Mesenchymal stem cell (in vitro differentiated cells and primary cell): ENCODE data around the gene MYO15B.

ENCODE experiments used
- DNase-seq: peaks from one replicate; pipeline ENCODE4 v3.0.0-alpha.2; 2013
- H2AFZ ChIP-seq: one replicate; pipeline ENCODE4 v1.6.1; 2013; ENCODE audit warnings: low read depth, mild to moderate bottlenecking, control low read depth, inconsistent platforms, low read length, moderate library complexity
- H2AK5ac ChIP-seq: 2 replicates; pipeline ENCODE4 v1.6.1; 2013; ENCODE audit warnings: low read length, moderate library complexity, mild to moderate bottlenecking, inconsistent platforms; ENCODE audit not compliant: severe bottlenecking
- H2BK120ac ChIP-seq: one replicate; pipeline ENCODE4 v1.6.1; 2013; ENCODE audit warnings: low read depth, mild to moderate bottlenecking, inconsistent platforms, low read length, moderate library complexity
- H2BK12ac ChIP-seq, 2 experiments: one replicate each; pipeline ENCODE4 v1.6.1; 2013; ENCODE audit warnings: inconsistent platforms in 2 of 2, low read length in 2 of 2, mild to moderate bottlenecking in 2 of 2, moderate library complexity in 2 of 2, control low read depth in 1 of 2
- H2BK15ac ChIP-seq: one replicate; pipeline ENCODE4 v1.6.1; 2013; ENCODE audit warnings: mild to moderate bottlenecking, low read depth, inconsistent platforms; ENCODE audit not compliant: poor library complexity, severe bottlenecking
- H2BK5ac ChIP-seq: 2 replicates; pipeline ENCODE4 v1.6.1; 2013; ENCODE audit warnings: low read depth, mild to moderate bottlenecking, low read length, control low read depth, inconsistent platforms; ENCODE audit not compliant: poor library complexity, severe bottlenecking
- H3K14ac ChIP-seq, 2 experiments: one replicate each; pipeline ENCODE4 v1.6.1; 2013; ENCODE audit warnings: inconsistent platforms in 2 of 2, low read length in 2 of 2, control low read depth in 1 of 2, mild to moderate bottlenecking in 1 of 2, moderate library complexity in 1 of 2
- H3K18ac ChIP-seq, 2 experiments: one replicate each; pipeline ENCODE4 v1.6.1; 2013; ENCODE audit warnings: inconsistent platforms in 2 of 2, low read length in 2 of 2, control low read depth in 1 of 2, low read depth in 1 of 2, mild to moderate bottlenecking in 1 of 2
- H3K23ac ChIP-seq, 2 experiments: one replicate each; pipeline ENCODE4 v1.6.1; 2013; ENCODE audit warnings: inconsistent platforms in 2 of 2, low read length in 2 of 2, mild to moderate bottlenecking in 2 of 2, moderate library complexity in 2 of 2, control low read depth in 1 of 2
- H3K27ac ChIP-seq: 2 replicates; pipeline ENCODE4 v1.5.1; 2013; ENCODE audit warnings: mild to moderate bottlenecking, moderate library complexity, low read length, control low read depth, inconsistent platforms; ENCODE audit not compliant: poor library complexity, severe bottlenecking
- H3K27me3 ChIP-seq, 2 experiments: 2 replicates each; pipeline versions ENCODE4 v1.6.1 to v1.7.0; 2013; ENCODE audit warnings: low read length in 2 of 2, mild to moderate bottlenecking in 2 of 2, moderate library complexity in 2 of 2, control low read depth in 1 of 2, inconsistent platforms in 1 of 2; ENCODE audit not compliant: control insufficient read depth in 1 of 2, insufficient read depth in 1 of 2
- H3K36me3 ChIP-seq, 2 experiments: 2 replicates each; pipeline versions ENCODE4 v1.6.1 to v1.7.0; 2013; ENCODE audit warnings: low read length in 2 of 2, control low read depth in 1 of 2, inconsistent platforms in 1 of 2, low read depth in 1 of 2, mild to moderate bottlenecking in 1 of 2; ENCODE audit not compliant: insufficient read depth in 2 of 2, control insufficient read depth in 1 of 2
- H3K4ac ChIP-seq, 2 experiments: one replicate each; pipeline ENCODE4 v1.6.1; 2013; ENCODE audit warnings: inconsistent platforms in 2 of 2, low read length in 2 of 2, mild to moderate bottlenecking in 2 of 2, moderate library complexity in 2 of 2, control low read depth in 1 of 2, low read depth in 1 of 2
- H3K4me1 ChIP-seq: 2 replicates; pipeline ENCODE4 v1.6.1; 2013; ENCODE audit warnings: low read depth, low read length, control low read depth; ENCODE audit not compliant: control insufficient read depth, insufficient read depth
- H3K4me2 ChIP-seq: 2 replicates; pipeline ENCODE4 v1.6.1; 2013; ENCODE audit warnings: low read length, mild to moderate bottlenecking, inconsistent platforms; ENCODE audit not compliant: poor library complexity, severe bottlenecking
- H3K4me3 ChIP-seq, 2 experiments: 2 replicates each; pipeline versions ENCODE4 v1.5.1 to v1.7.0; 2013; ENCODE audit warnings: low read length in 2 of 2, mild to moderate bottlenecking in 2 of 2, control low read depth in 1 of 2, low read depth in 1 of 2; ENCODE audit not compliant: insufficient read depth in 1 of 2
- H3K79me1 ChIP-seq: replicated peaks from 2 replicates; pipeline ENCODE4 v1.6.1; 2013; ENCODE audit warnings: mild to moderate bottlenecking, control low read depth, low read length, inconsistent platforms; ENCODE audit not compliant: poor library complexity, severe bottlenecking
- H3K9ac ChIP-seq: 2 replicates; pipeline ENCODE4 v1.7.0; 2013; ENCODE audit warnings: mild to moderate bottlenecking, low read length, moderate library complexity
- H3K9me3 ChIP-seq: 2 replicates; pipeline ENCODE4 v1.7.0; 2013; ENCODE audit warnings: mild to moderate bottlenecking, low read length; ENCODE audit not compliant: control insufficient read depth
- H4K8ac ChIP-seq: one replicate; pipeline ENCODE4 v1.6.1; 2013; ENCODE audit warnings: inconsistent platforms, mild to moderate bottlenecking, low read length, moderate library complexity
- H4K91ac ChIP-seq: one replicate; pipeline ENCODE4 v1.6.1; 2013; ENCODE audit warnings: mild to moderate bottlenecking, low read length, inconsistent platforms
- WGBS: methylation state at CpG from one replicate; pipeline ENCODE4 v1.1.7; 2013; ENCODE audit warnings: mixed read lengths; 5-methylcytosine and 5-hydroxymethylcytosine counted together

MYO15B gene

DNA sequence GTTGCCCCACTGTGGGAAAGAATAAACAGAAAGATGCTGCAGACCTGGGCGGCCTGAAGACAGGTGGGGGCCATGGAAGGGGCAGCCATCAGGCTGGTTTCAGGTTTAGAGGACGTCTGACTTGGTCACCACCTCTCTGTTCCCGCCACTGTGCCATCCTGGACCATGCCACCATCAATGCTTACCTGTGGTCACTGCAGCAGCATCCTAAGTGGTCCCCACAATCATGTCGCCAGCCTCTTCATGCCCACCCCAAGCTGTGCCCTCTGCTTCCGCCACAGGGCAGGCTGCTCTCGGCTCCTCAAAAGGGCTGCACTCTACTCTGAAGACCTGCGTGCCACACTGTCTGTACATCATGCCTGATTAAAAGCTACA lies 56.0 kb downstream of the MYO15B start:
- Histone ChIP-seq H2BK5ac (no peak overlapping the region), H3K27me3 (no peaks in the 10 kb centered on the region), H3K4me3 (no peak overlapping the region), H3K14ac (no peak overlapping the region), H3K18ac (no peak overlapping the region), H2BK15ac (no peak overlapping the region), H3K4me1 (peaks cover 30% of the 10 kb centered on the region), H3K36me3 (peaks cover 14 to 40% of the 10 kb centered on the region in 2 experiments), H2BK12ac (no peak overlapping the region), H3K79me1 (peaks cover 15% of the 10 kb centered on the region), H3K9me3 (no peaks in the 10 kb centered on the region), H3K9ac (no peak overlapping the region), H4K91ac (no peak overlapping the region), H3K23ac (no peak overlapping the region), H4K8ac (no peak overlapping the region), H3K27ac (no peak overlapping the region), H2BK120ac (no peak overlapping the region), H3K4ac (no peak overlapping the region), H2AK5ac (peak overlapping the region; percentile 71), H2AFZ (no peak overlapping the region), H3K4me2 (no peak overlapping the region)
- DNase-seq: no peak
- 93% methylated on average over 7 of the region's 7 CpGs for WGBS

DNA sequence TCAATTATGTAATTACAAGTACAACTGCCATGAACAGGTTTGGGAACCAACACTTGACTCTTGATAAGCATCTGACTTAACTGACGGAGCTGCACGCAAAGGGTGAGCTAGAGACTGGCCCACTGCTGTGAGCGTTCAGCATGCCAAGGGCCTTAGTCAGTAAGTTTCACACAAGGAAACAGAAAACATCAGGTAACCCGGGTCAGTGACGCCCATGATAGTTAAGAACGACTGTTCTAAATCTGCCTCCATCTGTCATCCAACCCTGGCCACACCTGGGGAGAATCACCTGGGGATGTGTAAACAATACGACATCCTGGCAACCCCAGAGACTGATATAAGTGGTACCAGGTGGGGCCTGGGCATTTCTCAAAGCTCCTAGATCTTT lies 57.9 kb downstream of the MYO15B start:
- Histone ChIP-seq H3K4me2 (no peak overlapping the region), H3K4me3 (no peak overlapping the region), H3K36me3 (peaks cover 32 to 44% of the 10 kb centered on the region in 2 experiments), H2BK15ac (no peak overlapping the region), H3K79me1 (peaks cover 15% of the 10 kb centered on the region), H3K9ac (no peak overlapping the region), H3K27me3 (no peaks in the 10 kb centered on the region), H2BK120ac (no peak overlapping the region), H2AFZ (no peak overlapping the region), H3K9me3 (no peaks in the 10 kb centered on the region), H2BK5ac (peak overlapping the region; percentile 98), H4K8ac (no peak overlapping the region), H3K4ac (no peak overlapping the region), H4K91ac (no peak overlapping the region), H3K18ac (no peak overlapping the region), H3K4me1 (peaks cover 30% of the 10 kb centered on the region), H2AK5ac (peak overlapping the region; percentile 99), H3K14ac (no peak overlapping the region), H3K23ac (no peak overlapping the region), H3K27ac (peak overlapping the region; percentile 99), H2BK12ac (no peak overlapping the region)
- peak; percentile 50 for DNase-seq
- 70% methylated on average over 7 of the region's 7 CpGs for whole genome bisulfite sequencing

DNA sequence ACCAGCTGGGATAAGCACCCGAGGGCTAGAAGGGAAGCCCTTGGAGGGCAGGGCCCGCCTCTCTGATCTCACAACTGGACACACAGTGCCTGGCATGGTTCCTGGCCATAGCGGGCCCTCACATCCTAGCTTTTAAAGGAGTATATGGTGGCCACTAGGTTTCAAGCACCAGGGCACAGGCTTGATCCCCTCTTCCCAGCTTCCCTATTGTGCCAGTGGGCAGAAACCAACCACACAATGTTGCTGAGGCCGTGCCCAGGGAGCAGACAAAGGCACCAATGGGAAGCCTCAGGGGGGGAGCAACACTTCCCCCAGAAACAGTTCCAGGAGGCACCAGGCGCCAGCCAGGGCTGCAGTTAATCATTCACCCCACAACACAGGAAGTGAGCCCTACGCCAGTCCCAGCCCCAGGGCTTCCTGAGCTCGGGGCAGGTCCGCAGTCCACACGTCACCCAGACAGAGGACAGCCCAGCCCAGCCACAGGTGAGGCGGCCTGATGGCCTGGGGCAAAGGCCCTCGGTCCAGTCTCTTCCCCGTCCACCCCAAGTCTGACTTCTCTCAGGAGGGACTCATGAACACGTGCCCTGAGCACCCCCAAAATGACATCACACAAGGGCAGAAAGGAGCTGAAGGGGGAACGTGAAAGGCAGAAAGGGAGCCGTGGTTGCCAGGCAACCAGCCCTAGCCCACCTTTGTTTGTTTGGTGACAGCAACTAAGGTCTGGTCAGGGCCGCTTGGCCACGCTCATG lies 58.5 kb downstream of the MYO15B start:
- Histone ChIP-seq H3K4me3 (no peak overlapping the region), H2BK120ac (no peak overlapping the region), H3K14ac (no peak overlapping the region), H3K4me2 (peak overlapping the region; percentile 57), H3K9me3 (no peaks in the 10 kb centered on the region), H2BK5ac (peak overlapping the region; percentile 98), H4K8ac (no peak overlapping the region), H2BK12ac (no peak overlapping the region), H3K4ac (no peak overlapping the region), H3K4me1 (peaks cover 28% of the 10 kb centered on the region), H3K36me3 (peaks cover 37 to 44% of the 10 kb centered on the region in 2 experiments), H3K18ac (no peak overlapping the region), H3K79me1 (peaks cover 15% of the 10 kb centered on the region), H2AK5ac (peak overlapping the region; percentile 99), H3K27me3 (no peaks in the 10 kb centered on the region), H2AFZ (no peak overlapping the region), H3K23ac (no peak overlapping the region), H4K91ac (no peak overlapping the region), H3K27ac (peak overlapping the region; percentile 99), H2BK15ac (no peak overlapping the region), H3K9ac (no peak overlapping the region)
- 82% methylated on average over 17 of the region's 17 CpGs for WGBS
- DNase-seq: no peak

DNA sequence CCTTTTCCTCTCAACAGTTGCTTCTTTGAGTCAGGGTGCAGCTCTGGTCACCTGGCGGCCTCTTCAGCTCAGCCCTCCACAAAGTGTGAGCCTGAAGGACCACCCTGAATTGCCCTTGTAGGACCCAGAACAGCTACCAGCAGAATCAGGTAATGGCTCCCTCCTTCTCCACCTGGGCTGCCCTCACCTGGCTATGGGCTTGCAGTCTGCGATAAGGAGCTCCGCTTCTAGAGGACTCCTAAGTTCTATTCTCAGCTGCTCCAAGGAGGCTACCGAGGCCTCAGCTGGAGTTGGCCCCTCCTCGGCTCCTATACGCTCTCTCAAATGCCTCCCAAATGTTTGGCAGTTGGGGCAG lies 59.0 kb downstream of the MYO15B start:
- peak overlapping the region; percentile 99 for H2AK5ac ChIP-seq
- H3K9ac ChIP-seq: no peak overlapping the region
- H2BK120ac ChIP-seq: no peak overlapping the region
- H3K18ac ChIP-seq: no peak overlapping the region
- H3K27me3 ChIP-seq: no peaks in the 10 kb centered on the region
- H2BK12ac ChIP-seq: no peak overlapping the region
- H3K4me3 ChIP-seq: no peak overlapping the region
- WGBS: 100% methylated on average over 6 of the region's 6 CpGs
- H4K8ac ChIP-seq: no peak overlapping the region
- no peak overlapping the region for H2BK15ac ChIP-seq
- H3K4me2 ChIP-seq: no peak overlapping the region
- peak overlapping the region; percentile 79 for H2BK5ac ChIP-seq
- H3K27ac ChIP-seq: peak overlapping the region; percentile 99
- H2AFZ ChIP-seq: no peak overlapping the region
- DNase-seq: no peak
- H3K9me3 ChIP-seq: no peaks in the 10 kb centered on the region
- peaks cover 39 to 43% of the 10 kb centered on the region in 2 experiments for H3K36me3 ChIP-seq
- H3K79me1 ChIP-seq: peaks cover 15% of the 10 kb centered on the region
- H3K4ac ChIP-seq: no peak overlapping the region
- peaks cover 24% of the 10 kb centered on the region for H3K4me1 ChIP-seq
- H3K14ac ChIP-seq: no peak overlapping the region
- no peak overlapping the region for H4K91ac ChIP-seq
- no peak overlapping the region for H3K23ac ChIP-seq
